ENCODE data around the gene ASIC4.

The ASIC4 gene

GRCh38 chr2:219574484-219575311 is 60.4 kb downstream of the ASIC4 start:
- in situ Hi-C loops (cut with HindIII; ENCODE audit: low sequenced_read_pairs): no loop called here
- DNase-seq (ENCODE audit: low read depth): no peak
- TF ChIP-seq CTCF (IDR thresholded peaks at IDR 0.05; ENCODE audit: low read depth, low read length, missing control alignments): no peak
- no peak overlapping the region for H3K4me3 ChIP-seq (ENCODE audit: low read depth, low read length)

GRCh38 chr2:219575566-219576504 is 61.6 kb downstream of the ASIC4 start:
- H3K4me3 ChIP-seq (ENCODE audit: low read depth, low read length): no peak overlapping the region
- DNase-seq (ENCODE audit: low read depth): no peak
- in situ Hi-C loops (cut with HindIII; ENCODE audit: low sequenced_read_pairs): no loop called here
- TF ChIP-seq CTCF (IDR thresholded peaks at IDR 0.05; ENCODE audit: low read depth, low read length, missing control alignments): no peak

GRCh38 chr2:219576505-219577388 is 62.5 kb downstream of the ASIC4 start:
- no peak for DNase-seq (ENCODE audit: low read depth)
- TF ChIP-seq CTCF (IDR thresholded peaks at IDR 0.05; ENCODE audit: low read depth, low read length, missing control alignments): no peak
- no peak overlapping the region for H3K4me3 ChIP-seq (ENCODE audit: low read depth, low read length)
- in situ Hi-C loops (cut with HindIII; ENCODE audit: low sequenced_read_pairs): no loop called here

GRCh38 chr2:219578811-219579613 is 64.7 kb downstream of the ASIC4 start:
- no peak for TF ChIP-seq CTCF (IDR thresholded peaks at IDR 0.05; ENCODE audit: low read depth, low read length, missing control alignments)
- no peak overlapping the region for H3K4me3 ChIP-seq (ENCODE audit: low read depth, low read length)
- no peak for DNase-seq (ENCODE audit: low read depth)
- in situ Hi-C loops (cut with HindIII; ENCODE audit: low sequenced_read_pairs): no loop called here

GRCh38 chr2:219581346-219581745 is 67.1 kb downstream of the ASIC4 start:
- H3K4me3 ChIP-seq (ENCODE audit: low read depth, low read length): no peak overlapping the region
- in situ Hi-C loops (cut with HindIII; ENCODE audit: low sequenced_read_pairs): no loop called here
- TF ChIP-seq CTCF (IDR thresholded peaks at IDR 0.05; ENCODE audit: low read depth, low read length, missing control alignments): no peak
- DNase-seq (ENCODE audit: low read depth): no peak
